Measurements from ENCODE around the gene C11orf58.

C11orf58 gene

DNA sequence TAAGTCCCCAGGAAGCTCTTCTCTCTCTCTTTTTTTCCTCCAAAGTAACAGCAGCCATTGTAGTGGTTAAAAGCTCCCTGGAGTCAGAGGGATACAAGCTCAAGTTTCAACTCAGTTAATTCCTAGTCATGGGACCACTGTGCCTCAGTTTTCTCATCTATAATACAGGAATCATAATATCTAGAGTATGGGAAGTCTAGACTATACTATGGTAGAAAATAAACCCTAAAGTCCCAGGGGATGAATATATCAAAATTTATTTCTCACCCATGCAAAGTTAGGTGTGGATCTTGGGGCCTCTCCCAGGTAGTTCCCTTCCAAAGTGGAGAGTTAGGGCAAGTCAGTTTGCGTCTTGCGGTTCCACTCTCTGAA lies 33.7 kb downstream of the C11orf58 start:
- Histone ChIP-seq H3K27ac (replicated peaks) (no peak overlapping the region), H3K27me3 (ENCODE audit: insufficient read depth, poor library complexity, severe bottlenecking) (no peaks in the 10 kb centered on the region), H3K4me3 (replicated peaks; ENCODE audit: insufficient read depth, low read length) (no peak overlapping the region)

DNA sequence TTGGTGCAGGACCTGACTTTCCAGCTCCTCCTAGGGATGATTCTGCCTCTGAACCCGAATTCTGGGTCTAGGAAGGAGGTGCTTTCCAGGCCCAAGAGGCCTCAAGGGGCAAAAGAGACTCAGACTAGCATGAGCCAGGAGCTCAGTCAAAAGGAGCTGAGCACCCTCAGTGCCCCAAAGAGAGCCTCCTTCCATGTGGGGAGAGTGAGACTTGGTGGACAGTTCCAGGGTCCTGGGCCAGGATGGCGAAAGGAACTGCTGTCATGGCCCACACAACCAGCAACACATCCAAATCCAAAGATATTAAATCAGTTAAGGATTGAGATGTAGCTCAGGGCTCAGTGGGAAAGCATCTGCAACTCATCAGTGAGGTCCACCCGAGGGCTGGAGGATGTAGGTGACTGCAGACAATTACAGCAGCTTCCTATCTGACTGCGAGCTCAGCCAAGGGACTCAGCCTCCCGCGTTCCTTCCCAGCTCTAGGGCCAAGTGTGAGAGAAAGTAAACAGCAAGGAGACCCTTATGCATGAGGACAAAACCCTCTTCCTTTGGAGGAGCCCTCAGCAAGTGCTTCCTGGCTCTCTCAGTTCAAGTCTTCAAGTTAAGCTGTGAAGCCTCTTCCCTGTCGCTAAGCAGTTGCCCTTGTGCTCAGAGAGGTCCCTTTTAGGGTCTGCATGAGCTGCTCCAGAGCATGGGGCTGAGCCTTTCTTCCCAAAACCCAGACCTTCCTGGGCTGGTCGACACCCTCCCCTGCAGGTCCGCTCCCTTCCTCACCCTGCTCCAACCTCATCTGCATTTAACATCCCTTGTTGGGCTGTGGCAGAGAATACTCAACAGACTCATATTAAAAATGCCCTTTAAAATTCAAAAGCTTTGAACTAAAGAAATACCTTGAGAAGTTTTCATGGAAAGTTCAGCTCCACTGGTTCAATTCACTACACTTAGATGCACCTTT lies 35.8 kb downstream of the C11orf58 start:
- no peaks in the 10 kb centered on the region for H3K27me3 ChIP-seq (ENCODE audit: insufficient read depth, poor library complexity, severe bottlenecking)
- TF ChIP-seq, protein P1, sequence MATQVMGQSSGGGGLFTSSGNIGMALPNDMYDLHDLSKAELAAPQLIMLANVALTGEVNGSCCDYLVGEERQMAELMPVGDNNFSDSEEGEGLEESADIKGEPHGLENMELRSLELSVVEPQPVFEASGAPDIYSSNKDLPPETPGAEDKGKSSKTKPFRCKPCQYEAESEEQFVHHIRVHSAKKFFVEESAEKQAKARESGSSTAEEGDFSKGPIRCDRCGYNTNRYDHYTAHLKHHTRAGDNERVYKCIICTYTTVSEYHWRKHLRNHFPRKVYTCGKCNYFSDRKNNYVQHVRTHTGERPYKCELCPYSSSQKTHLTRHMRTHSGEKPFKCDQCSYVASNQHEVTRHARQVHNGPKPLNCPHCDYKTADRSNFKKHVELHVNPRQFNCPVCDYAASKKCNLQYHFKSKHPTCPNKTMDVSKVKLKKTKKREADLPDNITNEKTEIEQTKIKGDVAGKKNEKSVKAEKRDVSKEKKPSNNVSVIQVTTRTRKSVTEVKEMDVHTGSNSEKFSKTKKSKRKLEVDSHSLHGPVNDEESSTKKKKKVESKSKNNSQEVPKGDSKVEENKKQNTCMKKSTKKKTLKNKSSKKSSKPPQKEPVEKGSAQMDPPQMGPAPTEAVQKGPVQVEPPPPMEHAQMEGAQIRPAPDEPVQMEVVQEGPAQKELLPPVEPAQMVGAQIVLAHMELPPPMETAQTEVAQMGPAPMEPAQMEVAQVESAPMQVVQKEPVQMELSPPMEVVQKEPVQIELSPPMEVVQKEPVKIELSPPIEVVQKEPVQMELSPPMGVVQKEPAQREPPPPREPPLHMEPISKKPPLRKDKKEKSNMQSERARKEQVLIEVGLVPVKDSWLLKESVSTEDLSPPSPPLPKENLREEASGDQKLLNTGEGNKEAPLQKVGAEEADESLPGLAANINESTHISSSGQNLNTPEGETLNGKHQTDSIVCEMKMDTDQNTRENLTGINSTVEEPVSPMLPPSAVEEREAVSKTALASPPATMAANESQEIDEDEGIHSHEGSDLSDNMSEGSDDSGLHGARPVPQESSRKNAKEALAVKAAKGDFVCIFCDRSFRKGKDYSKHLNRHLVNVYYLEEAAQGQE (IDR thresholded peaks at IDR 0.05; ENCODE audit: insufficient replicate concordance, low read depth): no peak
- TF ChIP-seq SPI1 (IDR thresholded peaks at IDR 0.05; ENCODE audit: borderline replicate concordance, low read depth): no peak
- TF ChIP-seq, protein P2, sequence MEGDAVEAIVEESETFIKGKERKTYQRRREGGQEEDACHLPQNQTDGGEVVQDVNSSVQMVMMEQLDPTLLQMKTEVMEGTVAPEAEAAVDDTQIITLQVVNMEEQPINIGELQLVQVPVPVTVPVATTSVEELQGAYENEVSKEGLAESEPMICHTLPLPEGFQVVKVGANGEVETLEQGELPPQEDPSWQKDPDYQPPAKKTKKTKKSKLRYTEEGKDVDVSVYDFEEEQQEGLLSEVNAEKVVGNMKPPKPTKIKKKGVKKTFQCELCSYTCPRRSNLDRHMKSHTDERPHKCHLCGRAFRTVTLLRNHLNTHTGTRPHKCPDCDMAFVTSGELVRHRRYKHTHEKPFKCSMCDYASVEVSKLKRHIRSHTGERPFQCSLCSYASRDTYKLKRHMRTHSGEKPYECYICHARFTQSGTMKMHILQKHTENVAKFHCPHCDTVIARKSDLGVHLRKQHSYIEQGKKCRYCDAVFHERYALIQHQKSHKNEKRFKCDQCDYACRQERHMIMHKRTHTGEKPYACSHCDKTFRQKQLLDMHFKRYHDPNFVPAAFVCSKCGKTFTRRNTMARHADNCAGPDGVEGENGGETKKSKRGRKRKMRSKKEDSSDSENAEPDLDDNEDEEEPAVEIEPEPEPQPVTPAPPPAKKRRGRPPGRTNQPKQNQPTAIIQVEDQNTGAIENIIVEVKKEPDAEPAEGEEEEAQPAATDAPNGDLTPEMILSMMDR (IDR thresholded peaks at IDR 0.05; ENCODE audit: insufficient read depth, low read length): no peak
- TF ChIP-seq GABPA (IDR thresholded peaks at IDR 0.05; ENCODE audit: low read depth): no peak
- no peak for TF ChIP-seq POLR2AphosphoS5 (IDR thresholded peaks at IDR 0.05; ENCODE audit: low read depth)
- DNase-seq (ENCODE audit: low read depth in 1 of 2, low spot score in 1 of 2): no peak
- no peak overlapping the region for H3K4me3 ChIP-seq (replicated peaks; ENCODE audit: insufficient read depth, low read length)
- H3K27ac ChIP-seq (replicated peaks): no peak overlapping the region

More for the DNA sequence above, 33.7 kb downstream of the C11orf58 start:
- TF ChIP-seq, protein P1 (IDR thresholded peaks at IDR 0.05; ENCODE audit: insufficient replicate concordance, low read depth): no peak
- no peak for TF ChIP-seq SPI1 (IDR thresholded peaks at IDR 0.05; ENCODE audit: borderline replicate concordance, low read depth)
- TF ChIP-seq GABPA (IDR thresholded peaks at IDR 0.05; ENCODE audit: low read depth): no peak
- TF ChIP-seq, protein P2 (IDR thresholded peaks at IDR 0.05; ENCODE audit: insufficient read depth, low read length): no peak
- TF ChIP-seq POLR2AphosphoS5 (IDR thresholded peaks at IDR 0.05; ENCODE audit: low read depth): no peak
- DNase-seq (ENCODE audit: low read depth in 1 of 2, low spot score in 1 of 2): no peak

DNA sequence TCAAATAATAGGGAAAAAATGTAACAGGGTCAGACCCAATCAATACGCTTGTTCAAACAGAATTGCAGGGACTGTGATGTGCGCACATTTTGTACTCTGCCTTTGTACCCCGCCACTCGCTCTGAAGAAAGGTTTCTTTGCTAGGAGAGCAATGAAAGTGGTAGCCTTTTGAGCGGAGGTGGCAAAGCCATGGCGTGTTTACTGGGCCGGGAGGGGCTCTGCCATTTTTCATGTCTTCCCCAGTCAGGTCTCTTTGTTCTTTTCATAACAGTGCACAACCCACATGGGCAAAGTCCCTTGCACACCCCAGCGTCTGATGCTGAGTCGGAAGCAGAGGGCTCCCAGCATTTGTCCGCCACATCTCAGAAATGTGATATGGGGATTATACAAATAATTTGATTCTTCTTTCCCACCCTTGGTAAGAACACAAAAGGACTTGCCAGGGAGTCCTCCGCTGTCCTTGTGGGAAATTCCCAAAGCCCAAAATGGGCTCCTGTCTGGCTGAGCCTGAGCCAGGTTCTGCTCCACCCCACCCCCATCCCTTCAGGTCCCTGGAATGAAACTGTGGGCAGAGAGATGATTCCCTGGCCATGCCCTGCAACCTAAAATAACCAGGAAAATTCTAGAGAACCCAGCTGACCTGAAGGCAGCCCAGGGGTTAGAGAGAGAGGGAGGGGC lies 36.6 kb downstream of the C11orf58 start:
- TF ChIP-seq GABPA (IDR thresholded peaks at IDR 0.05; ENCODE audit: low read depth) (no peak), SPI1 (IDR thresholded peaks at IDR 0.05; ENCODE audit: borderline replicate concordance, low read depth) (no peak), POLR2AphosphoS5 (IDR thresholded peaks at IDR 0.05; ENCODE audit: low read depth) (no peak)
- TF ChIP-seq, protein P1 (IDR thresholded peaks at IDR 0.05; ENCODE audit: insufficient replicate concordance, low read depth): no peak
- TF ChIP-seq, protein P2 (IDR thresholded peaks at IDR 0.05; ENCODE audit: insufficient read depth, low read length): no peak
- H3K27ac ChIP-seq (replicated peaks): no peak overlapping the region
- no peaks in the 10 kb centered on the region for H3K27me3 ChIP-seq (ENCODE audit: insufficient read depth, poor library complexity, severe bottlenecking)
- no peak for DNase-seq (ENCODE audit: low read depth in 1 of 2, low spot score in 1 of 2)
- no peak overlapping the region for H3K4me3 ChIP-seq (replicated peaks; ENCODE audit: insufficient read depth, low read length)
